Measurements from ENCODE around the gene STN1.

- TF ChIP-seq ZBTB7A (IDR thresholded peaks at IDR 0.05; ENCODE audit: low read depth), result no peak
- no peak for TF ChIP-seq EP300 (IDR thresholded peaks at IDR 0.05; ENCODE audit: borderline replicate concordance)
- no peak for TF ChIP-seq RAD21 (IDR thresholded peaks at IDR 0.05; ENCODE audit: low read depth)
- TF ChIP-seq CREB1 (IDR thresholded peaks at IDR 0.05; ENCODE audit: low read depth), result no peak
- TF ChIP-seq TAF1 (IDR thresholded peaks at IDR 0.05; ENCODE audit: low read depth), result no peak
- TF ChIP-seq EGR1 (IDR thresholded peaks at IDR 0.05), result no peak
- TF ChIP-seq FOXM1 (IDR thresholded peaks at IDR 0.05; ENCODE audit: borderline replicate concordance, low read depth), result no peak
- no peak for TF ChIP-seq USF1 (IDR thresholded peaks at IDR 0.05)
- TF ChIP-seq, protein P1, sequence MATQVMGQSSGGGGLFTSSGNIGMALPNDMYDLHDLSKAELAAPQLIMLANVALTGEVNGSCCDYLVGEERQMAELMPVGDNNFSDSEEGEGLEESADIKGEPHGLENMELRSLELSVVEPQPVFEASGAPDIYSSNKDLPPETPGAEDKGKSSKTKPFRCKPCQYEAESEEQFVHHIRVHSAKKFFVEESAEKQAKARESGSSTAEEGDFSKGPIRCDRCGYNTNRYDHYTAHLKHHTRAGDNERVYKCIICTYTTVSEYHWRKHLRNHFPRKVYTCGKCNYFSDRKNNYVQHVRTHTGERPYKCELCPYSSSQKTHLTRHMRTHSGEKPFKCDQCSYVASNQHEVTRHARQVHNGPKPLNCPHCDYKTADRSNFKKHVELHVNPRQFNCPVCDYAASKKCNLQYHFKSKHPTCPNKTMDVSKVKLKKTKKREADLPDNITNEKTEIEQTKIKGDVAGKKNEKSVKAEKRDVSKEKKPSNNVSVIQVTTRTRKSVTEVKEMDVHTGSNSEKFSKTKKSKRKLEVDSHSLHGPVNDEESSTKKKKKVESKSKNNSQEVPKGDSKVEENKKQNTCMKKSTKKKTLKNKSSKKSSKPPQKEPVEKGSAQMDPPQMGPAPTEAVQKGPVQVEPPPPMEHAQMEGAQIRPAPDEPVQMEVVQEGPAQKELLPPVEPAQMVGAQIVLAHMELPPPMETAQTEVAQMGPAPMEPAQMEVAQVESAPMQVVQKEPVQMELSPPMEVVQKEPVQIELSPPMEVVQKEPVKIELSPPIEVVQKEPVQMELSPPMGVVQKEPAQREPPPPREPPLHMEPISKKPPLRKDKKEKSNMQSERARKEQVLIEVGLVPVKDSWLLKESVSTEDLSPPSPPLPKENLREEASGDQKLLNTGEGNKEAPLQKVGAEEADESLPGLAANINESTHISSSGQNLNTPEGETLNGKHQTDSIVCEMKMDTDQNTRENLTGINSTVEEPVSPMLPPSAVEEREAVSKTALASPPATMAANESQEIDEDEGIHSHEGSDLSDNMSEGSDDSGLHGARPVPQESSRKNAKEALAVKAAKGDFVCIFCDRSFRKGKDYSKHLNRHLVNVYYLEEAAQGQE (IDR thresholded peaks at IDR 0.05; ENCODE audit: low read depth), result no peak
- no peak for TF ChIP-seq MAX (IDR thresholded peaks at IDR 0.05)
Observed at GRCh38 chr10:103832806-103833205, 85.2 kb downstream of the STN1 start.
